ENCODE results near the gene ROBO4. TPM values are rescaled to one million over a fixed set of nuclear protein-coding genes. Genes with fewer than 3 reads are reported as not detected.

ROBO4 gene
- total and polyA plus RNA-seq, 2 donors (not counting 1 experiment from before 2014, with no cell fraction given): not detected

DNA sequence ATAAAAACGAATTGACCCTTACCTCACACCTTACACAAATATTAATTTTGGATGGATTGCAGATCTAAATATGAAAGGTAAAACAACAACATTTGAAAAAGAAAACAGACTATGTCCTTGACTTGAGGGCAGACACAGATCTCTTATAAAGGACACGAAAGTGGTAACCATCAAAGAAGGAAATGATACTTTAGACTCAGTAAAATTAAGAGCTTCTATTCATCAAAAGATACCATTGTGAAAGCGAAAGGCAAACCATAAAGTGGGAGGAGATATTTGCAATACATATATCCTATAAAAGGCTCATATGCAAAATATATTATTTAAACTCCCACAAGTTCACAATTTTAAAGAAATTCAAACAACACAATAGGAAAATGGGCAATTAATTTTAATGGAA is 33.1 kb upstream of the ROBO4 start:
- ChIA-PET CTCF (interaction anchor here (1.1 kb wide), 1 partner anchor 94 kb away, joined by 3 read pairs; no protein-coding TSS in a partner anchor), POLR2A (no interaction called here)
- H3K27ac Mint-ChIP-seq: no peak overlapping the region
- H3K9me3 ChIP-seq (ENCODE audit: control extremely low read depth in 1 of 3, control insufficient read depth in 2 of 3, insufficient read depth in 1 of 3, low read length in 2 of 3): peaks cover 0 to 2% (median 0%) of the 10 kb centered on the region in 3 donors
- H3K27me3 Mint-ChIP-seq: peaks cover 1% of the 10 kb centered on the region
- intact Hi-C loops (cut with micrococcal nuclease): no loop called here
- H4K20me1 ChIP-seq (ENCODE audit: control insufficient read depth, insufficient read depth, low read length, poor library complexity, severe bottlenecking): no peaks in the 10 kb centered on the region
- no peak overlapping the region for H3K9ac ChIP-seq (ENCODE audit: low read length)
- no peaks in the 10 kb centered on the region for H3K79me2 ChIP-seq (ENCODE audit: control insufficient read depth, insufficient read depth, low read length)
- ATAC-seq (ENCODE audit: low read depth): no peak
- no peak overlapping the region for H2AFZ ChIP-seq (ENCODE audit: insufficient read depth, low read depth, low read length, poor library complexity, severe bottlenecking)
- no peak overlapping the region for H3K4me2 ChIP-seq (replicated peaks; ENCODE audit: low read depth, low read length, poor library complexity, severe bottlenecking)
- H3K4me1 Mint-ChIP-seq: peaks cover 2% of the 10 kb centered on the region
- no peak overlapping the region for H3K4me3 ChIP-seq (ENCODE audit: control extremely low read depth in 1 of 5, extremely low read depth in 1 of 5, insufficient read depth in 1 of 5, low read depth in 2 of 5, low read length in 4 of 5)
- no peak overlapping the region for H3K4me3 Mint-ChIP-seq
- TF ChIP-seq EZH2 (IDR thresholded peaks at IDR 0.05; ENCODE audit: borderline replicate concordance, insufficient read depth, low read depth, low read length, poor library complexity, severe bottlenecking): no peak
- TF ChIP-seq, protein P1, sequence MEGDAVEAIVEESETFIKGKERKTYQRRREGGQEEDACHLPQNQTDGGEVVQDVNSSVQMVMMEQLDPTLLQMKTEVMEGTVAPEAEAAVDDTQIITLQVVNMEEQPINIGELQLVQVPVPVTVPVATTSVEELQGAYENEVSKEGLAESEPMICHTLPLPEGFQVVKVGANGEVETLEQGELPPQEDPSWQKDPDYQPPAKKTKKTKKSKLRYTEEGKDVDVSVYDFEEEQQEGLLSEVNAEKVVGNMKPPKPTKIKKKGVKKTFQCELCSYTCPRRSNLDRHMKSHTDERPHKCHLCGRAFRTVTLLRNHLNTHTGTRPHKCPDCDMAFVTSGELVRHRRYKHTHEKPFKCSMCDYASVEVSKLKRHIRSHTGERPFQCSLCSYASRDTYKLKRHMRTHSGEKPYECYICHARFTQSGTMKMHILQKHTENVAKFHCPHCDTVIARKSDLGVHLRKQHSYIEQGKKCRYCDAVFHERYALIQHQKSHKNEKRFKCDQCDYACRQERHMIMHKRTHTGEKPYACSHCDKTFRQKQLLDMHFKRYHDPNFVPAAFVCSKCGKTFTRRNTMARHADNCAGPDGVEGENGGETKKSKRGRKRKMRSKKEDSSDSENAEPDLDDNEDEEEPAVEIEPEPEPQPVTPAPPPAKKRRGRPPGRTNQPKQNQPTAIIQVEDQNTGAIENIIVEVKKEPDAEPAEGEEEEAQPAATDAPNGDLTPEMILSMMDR (IDR thresholded peaks at IDR 0.05): no peak
- H3K27me3 ChIP-seq (replicated peaks in 1 of 4; ENCODE audit: control extremely low read depth in 1 of 4, control insufficient read depth in 3 of 4, insufficient read depth in 4 of 4, low read length in 3 of 4): peaks cover 0 to 14% (median 5%) of the 10 kb centered on the region in 4 experiments
- no peaks in the 10 kb centered on the region for H3K9me3 Mint-ChIP-seq (ENCODE audit: insufficient read depth)
- no peaks in the 10 kb centered on the region for H3K4me1 ChIP-seq (ENCODE audit: control insufficient read depth in 2 of 2, insufficient read depth in 2 of 2, low read length in 2 of 2)
- no peaks in the 10 kb centered on the region for H3K36me3 ChIP-seq (replicated peaks in 1 of 2; ENCODE audit: control extremely low read depth in 1 of 2, control insufficient read depth in 1 of 2, extremely low read depth in 1 of 2, insufficient read depth in 2 of 2, low read length in 1 of 2)
- no CpG with 5 or more reads among the region's 3 CpGs for WGBS (ENCODE audit: insufficient coverage)
- DNase-seq: no peak
- no peak overlapping the region for H3K27ac ChIP-seq (ENCODE audit: low read length in 2 of 2)

DNA sequence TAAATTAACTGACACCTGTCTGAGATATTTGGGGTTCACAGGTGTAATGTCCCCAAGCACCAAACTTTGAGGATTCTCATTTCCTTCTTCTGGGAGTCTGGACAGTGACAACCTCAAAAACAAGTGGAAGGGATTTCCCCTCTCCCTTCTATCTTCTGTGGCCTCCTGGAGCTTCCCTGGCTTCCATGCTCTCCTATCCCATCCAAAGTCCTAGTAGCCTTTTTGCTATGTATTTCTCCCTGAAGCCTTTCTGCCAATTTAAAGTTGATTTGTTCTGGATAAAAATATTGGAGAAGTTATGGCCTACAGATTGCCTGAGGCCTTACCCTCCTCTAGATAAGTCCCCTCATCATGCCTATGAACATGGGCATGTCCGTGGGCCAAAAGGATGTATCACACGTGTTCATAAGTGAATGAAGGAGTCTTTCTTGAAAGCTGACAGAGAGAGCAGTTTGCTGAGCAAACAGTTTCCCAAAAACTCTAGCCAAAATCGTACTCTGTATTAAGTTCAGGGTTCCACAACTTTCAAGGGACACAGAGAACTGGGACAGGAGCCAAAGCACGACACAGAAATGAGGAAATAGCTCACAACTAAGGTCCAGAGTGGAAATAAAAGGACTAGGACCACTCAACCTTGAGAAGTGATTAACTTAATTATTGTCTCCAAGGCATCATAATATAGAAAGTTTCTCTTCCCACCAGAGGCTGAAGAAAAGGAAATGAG is 31.4 kb upstream of the ROBO4 start:
- Mint-ChIP-seq H3K4me1 (peaks cover 2% of the 10 kb centered on the region), H3K27me3 (peaks cover 8% of the 10 kb centered on the region), H3K4me3 (no peak overlapping the region), H3K9me3 (ENCODE audit: insufficient read depth) (no peaks in the 10 kb centered on the region), H3K27ac (no peak overlapping the region)
- Histone ChIP-seq H3K79me2 (ENCODE audit: control insufficient read depth, insufficient read depth, low read length) (no peaks in the 10 kb centered on the region), H3K4me1 (ENCODE audit: control insufficient read depth in 2 of 2, insufficient read depth in 2 of 2, low read length in 2 of 2) (no peaks in the 10 kb centered on the region), H4K20me1 (ENCODE audit: control insufficient read depth, insufficient read depth, low read length, poor library complexity, severe bottlenecking) (no peaks in the 10 kb centered on the region), H3K27me3 (replicated peaks in 1 of 4; ENCODE audit: control extremely low read depth in 1 of 4, control insufficient read depth in 3 of 4, insufficient read depth in 4 of 4, low read length in 3 of 4) (no peaks in the 10 kb centered on the region), H3K9me3 (ENCODE audit: control extremely low read depth in 1 of 3, control insufficient read depth in 2 of 3, insufficient read depth in 1 of 3, low read length in 2 of 3) (no peaks in the 10 kb centered on the region), H3K4me3 (ENCODE audit: control extremely low read depth in 1 of 5, extremely low read depth in 1 of 5, insufficient read depth in 1 of 5, low read depth in 2 of 5, low read length in 4 of 5) (no peak overlapping the region), H3K27ac (ENCODE audit: low read length in 2 of 2) (no peak overlapping the region), H3K4me2 (replicated peaks; ENCODE audit: low read depth, low read length, poor library complexity, severe bottlenecking) (no peak overlapping the region), H3K36me3 (replicated peaks in 1 of 2; ENCODE audit: control extremely low read depth in 1 of 2, control insufficient read depth in 1 of 2, extremely low read depth in 1 of 2, insufficient read depth in 2 of 2, low read length in 1 of 2) (no peaks in the 10 kb centered on the region), H3K9ac (ENCODE audit: low read length) (no peak overlapping the region), H2AFZ (ENCODE audit: insufficient read depth, low read depth, low read length, poor library complexity, severe bottlenecking) (no peak overlapping the region)
- ChIA-PET POLR2A (no interaction called here), CTCF (no interaction called here)
- WGBS (ENCODE audit: insufficient coverage): 58% methylated on average over 3 of the region's 4 CpGs
- intact Hi-C loops (cut with micrococcal nuclease): no loop called here
- ATAC-seq (ENCODE audit: low read depth) (no peak), DNase-seq (no peak)
- TF ChIP-seq, protein P1 (IDR thresholded peaks at IDR 0.05): no peak
- TF ChIP-seq EZH2 (IDR thresholded peaks at IDR 0.05; ENCODE audit: borderline replicate concordance, insufficient read depth, low read depth, low read length, poor library complexity, severe bottlenecking): no peak
